ENCODE results near the gene GADD45B. TPM values are rescaled to one million over a fixed set of nuclear protein-coding genes. Genes with fewer than 3 reads are reported as not detected.

Gene GADD45B
- total RNA-seq, 3 donors from 2014 or later: 136 to 301 (median 172) TPM

GRCh38 chr19:2434267-2434666, 41.7 kb upstream of the GADD45B start:
- no peaks in the 10 kb centered on the region for H3K36me3 ChIP-seq
- H3K27ac ChIP-seq: no peak overlapping the region
- TF ChIP-seq CTCF (IDR thresholded peaks at IDR 0.05) (no peak), POLR2A (IDR thresholded peaks at IDR 0.05) (no peak), POLR2AphosphoS5 (IDR thresholded peaks at IDR 0.05) (no peak)
- no peak overlapping the region for H3K4me3 ChIP-seq
- H3K27me3 ChIP-seq: no peaks in the 10 kb centered on the region
- H3K9me3 ChIP-seq: no peaks in the 10 kb centered on the region
- H3K4me1 ChIP-seq: no peaks in the 10 kb centered on the region
- no peak for DNase-seq (ENCODE audit: low spot score in 2 of 2)
- intact Hi-C loops (cut with DNase I; ENCODE audit: low total_unique reads): no loop called here

- Histone ChIP-seq H3K9me3 (no peaks in the 10 kb centered on the region), H3K27me3 (no peaks in the 10 kb centered on the region), H3K4me1 (no peaks in the 10 kb centered on the region), H3K27ac (no peak overlapping the region), H3K36me3 (no peaks in the 10 kb centered on the region), H3K4me3 (no peak overlapping the region)
- intact Hi-C loops (cut with DNase I; ENCODE audit: low total_unique reads): no loop called here
- TF ChIP-seq CTCF (IDR thresholded peaks at IDR 0.05): no peak
- no peak for TF ChIP-seq POLR2A (IDR thresholded peaks at IDR 0.05)
- no peak for TF ChIP-seq POLR2AphosphoS5 (IDR thresholded peaks at IDR 0.05)
- DNase-seq (ENCODE audit: low spot score in 2 of 2): no peak
These were observed 41.1 kb upstream of the GADD45B start for GRCh38 chr19:2434721-2435265.

- no peaks in the 10 kb centered on the region for H3K9me3 ChIP-seq
- no peak overlapping the region for H3K4me3 ChIP-seq
- no peaks in the 10 kb centered on the region for H3K27me3 ChIP-seq
- no peak for DNase-seq (ENCODE audit: low spot score in 2 of 2)
- intact Hi-C loops (cut with DNase I; ENCODE audit: low total_unique reads): no loop called here
- no peaks in the 10 kb centered on the region for H3K36me3 ChIP-seq
- no peaks in the 10 kb centered on the region for H3K4me1 ChIP-seq
- H3K27ac ChIP-seq: no peak overlapping the region
- TF ChIP-seq CTCF (IDR thresholded peaks at IDR 0.05) (no peak), POLR2AphosphoS5 (IDR thresholded peaks at IDR 0.05) (no peak), POLR2A (IDR thresholded peaks at IDR 0.05) (no peak)
These were observed 39.5 kb upstream of the GADD45B start for GRCh38 chr19:2436384-2436783.

- no peak for DNase-seq (ENCODE audit: low spot score in 2 of 2)
- H3K9me3 ChIP-seq: no peaks in the 10 kb centered on the region
- H3K4me3 ChIP-seq: no peak overlapping the region
- TF ChIP-seq CTCF (IDR thresholded peaks at IDR 0.05) (no peak), POLR2AphosphoS5 (IDR thresholded peaks at IDR 0.05) (no peak), POLR2A (IDR thresholded peaks at IDR 0.05) (no peak)
- H3K27me3 ChIP-seq: no peaks in the 10 kb centered on the region
- H3K36me3 ChIP-seq: no peaks in the 10 kb centered on the region
- intact Hi-C loops (cut with DNase I; ENCODE audit: low total_unique reads): no loop called here
- no peak overlapping the region for H3K27ac ChIP-seq
- H3K4me1 ChIP-seq: no peaks in the 10 kb centered on the region
These were observed 39.0 kb upstream of the GADD45B start for GRCh38 chr19:2436926-2437325.

GRCh38 chr19:2438178-2438577, 37.7 kb upstream of the GADD45B start:
- intact Hi-C loops (cut with DNase I; ENCODE audit: low total_unique reads): no loop called here
- H3K36me3 ChIP-seq: no peaks in the 10 kb centered on the region
- DNase-seq (ENCODE audit: low spot score in 2 of 2): no peak

More at GRCh38 chr19:2438178-2438577, 37.7 kb upstream of the GADD45B start:
- Histone ChIP-seq H3K27ac (no peak overlapping the region), H3K4me3 (no peak overlapping the region), H3K4me1 (no peaks in the 10 kb centered on the region), H3K9me3 (no peaks in the 10 kb centered on the region), H3K27me3 (no peaks in the 10 kb centered on the region)
- TF ChIP-seq CTCF (IDR thresholded peaks at IDR 0.05) (no peak), POLR2AphosphoS5 (IDR thresholded peaks at IDR 0.05) (no peak), POLR2A (IDR thresholded peaks at IDR 0.05) (no peak)

Measured in breast epithelium (tissue), 4 donors.